Chondrocyte (in vitro differentiated cells): ENCODE results near the gene NAA10. TPM values are rescaled to one million over a fixed set of nuclear protein-coding genes. Genes with fewer than 3 reads are reported as not detected.

Experiments used
- DNase-seq: peaks from one replicate; pipeline ENCODE4 v3.0.0; 2021; ENCODE audit warnings: mixed read lengths, low spot score
- H3K27ac Mint-ChIP-seq: one replicate; pipeline ENCODE4 v1.8.0; 2021; ENCODE audit warnings: mild to moderate bottlenecking, moderate library complexity, mixed read lengths; ENCODE audit not compliant: unreplicated experiment
- H3K27me3 Mint-ChIP-seq: 2 replicates; pipeline ENCODE4 v1.8.0; 2021; ENCODE audit warnings: low read depth, mixed read lengths
- H3K36me3 Mint-ChIP-seq: 2 replicates; pipeline ENCODE4 v1.8.0; 2021; ENCODE audit warnings: low read depth, mixed read lengths
- H3K4me1 Mint-ChIP-seq: 2 replicates; pipeline ENCODE4 v1.8.0; 2021; ENCODE audit warnings: low read depth, mild to moderate bottlenecking, mixed read lengths
- H3K4me3 Mint-ChIP-seq: one replicate; pipeline ENCODE4 v1.8.0; 2021; ENCODE audit warnings: mild to moderate bottlenecking, moderate library complexity, mixed read lengths; ENCODE audit not compliant: unreplicated experiment
- H3K9me3 Mint-ChIP-seq: 2 replicates; pipeline ENCODE4 v1.8.0; 2021; ENCODE audit warnings: low read depth, mixed read lengths
- microRNA-seq: library from miRNA; unstranded; fragments of <30 nt; microRNA quantifications from one replicate; pipeline ENCODE4 v1.2.0, GENCODE V29; 2020; ENCODE audit warnings: borderline number of aligned reads
- total RNA-seq: library from RNA; stranded (reverse); gene quantifications from 3 replicates; pipeline ENCODE4 v1.2.1, GENCODE V29; 2021
- TF ChIP-seq, protein P1 (sequence below): fragments of 200-600 bp; sonication (generic); IDR thresholded peaks from 2 replicates; pipeline ENCODE4 v1.5.0; 2021; ENCODE audit warnings: antibody characterized with exemption, mild to moderate bottlenecking, moderate library complexity

The NAA10 gene
- total RNA-seq, 1 donor from 2014 or later = 89.5 TPM

DNA sequence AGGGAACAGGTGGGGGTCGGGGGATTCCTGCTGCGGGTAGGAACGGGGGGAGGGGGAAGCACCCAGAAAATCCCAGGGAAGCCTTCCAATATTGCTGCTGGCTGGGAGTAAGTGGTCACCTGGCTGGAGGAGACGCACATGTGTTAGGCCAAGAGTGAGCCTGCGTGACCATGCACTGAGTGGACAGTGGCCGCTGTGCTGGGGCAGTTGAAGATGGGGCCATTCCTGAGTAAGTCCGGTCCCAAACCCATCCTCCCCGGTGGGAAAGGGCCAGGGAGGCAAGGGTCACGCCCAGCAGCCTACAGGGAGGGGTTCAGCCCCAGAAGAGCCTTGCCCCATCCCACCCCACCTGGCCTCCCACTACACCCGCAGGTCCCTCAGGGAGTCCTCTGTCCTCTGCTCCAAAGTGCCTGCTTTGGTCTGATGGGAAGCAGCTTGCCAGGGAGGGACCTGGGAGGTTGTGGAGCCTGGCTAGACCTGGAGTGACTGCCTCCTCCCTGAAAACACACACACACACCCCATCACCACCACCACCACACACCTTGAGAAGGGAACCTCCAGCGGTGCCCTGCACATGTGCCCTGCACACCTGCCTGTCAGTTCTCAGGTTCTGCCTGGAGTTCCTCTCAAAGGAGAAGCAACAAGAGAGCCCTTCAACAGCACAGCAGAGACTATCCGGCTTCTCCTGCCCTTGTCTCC is 54.9 kb downstream of the NAA10 start:
- H3K9me3 Mint-ChIP-seq = peaks cover 5% of the 10 kb centered on the region
- no peaks in the 10 kb centered on the region for H3K36me3 Mint-ChIP-seq
- H3K27me3 Mint-ChIP-seq = peaks cover 4% of the 10 kb centered on the region
- H3K4me3 Mint-ChIP-seq = no peak overlapping the region
- no peak overlapping the region for H3K27ac Mint-ChIP-seq
- no peak for DNase-seq
- no peaks in the 10 kb centered on the region for H3K4me1 Mint-ChIP-seq
- TF ChIP-seq, protein P1, sequence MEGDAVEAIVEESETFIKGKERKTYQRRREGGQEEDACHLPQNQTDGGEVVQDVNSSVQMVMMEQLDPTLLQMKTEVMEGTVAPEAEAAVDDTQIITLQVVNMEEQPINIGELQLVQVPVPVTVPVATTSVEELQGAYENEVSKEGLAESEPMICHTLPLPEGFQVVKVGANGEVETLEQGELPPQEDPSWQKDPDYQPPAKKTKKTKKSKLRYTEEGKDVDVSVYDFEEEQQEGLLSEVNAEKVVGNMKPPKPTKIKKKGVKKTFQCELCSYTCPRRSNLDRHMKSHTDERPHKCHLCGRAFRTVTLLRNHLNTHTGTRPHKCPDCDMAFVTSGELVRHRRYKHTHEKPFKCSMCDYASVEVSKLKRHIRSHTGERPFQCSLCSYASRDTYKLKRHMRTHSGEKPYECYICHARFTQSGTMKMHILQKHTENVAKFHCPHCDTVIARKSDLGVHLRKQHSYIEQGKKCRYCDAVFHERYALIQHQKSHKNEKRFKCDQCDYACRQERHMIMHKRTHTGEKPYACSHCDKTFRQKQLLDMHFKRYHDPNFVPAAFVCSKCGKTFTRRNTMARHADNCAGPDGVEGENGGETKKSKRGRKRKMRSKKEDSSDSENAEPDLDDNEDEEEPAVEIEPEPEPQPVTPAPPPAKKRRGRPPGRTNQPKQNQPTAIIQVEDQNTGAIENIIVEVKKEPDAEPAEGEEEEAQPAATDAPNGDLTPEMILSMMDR = no peak

Small RNA genes lying within 50 kb of the gene (microRNA-seq; reads per million reads assigned to microRNA genes)
- gene MIR3202-1 (not detected), gene MIR3202-2 (not detected)

Other genes with a start within 250 kb of the NAA10 start
- gene SLC6A8, start 247.1 kb downstream of the NAA10 start, total RNA-seq = 47.6 to 71.1 TPM (median 70.6 TPM) in 3 replicates
- 144 to 153 TPM (median 147 TPM) in 3 replicates for gene BCAP31, start 210.7 kb downstream of the NAA10 start, total RNA-seq
- 19.0 to 25.4 TPM (median 20.3 TPM) in 3 replicates for gene ABCD1, start 210.2 kb downstream of the NAA10 start, total RNA-seq
- gene PLXNB3, start 170.8 kb downstream of the NAA10 start, total RNA-seq = 8.5 to 36.3 TPM (median 34.8 TPM) in 3 replicates
- gene SRPK3, start 154.0 kb downstream of the NAA10 start, total RNA-seq = 0.18 to 0.50 TPM in 2 of 3 replicates, not detected in the other
- 42.8 to 49.6 TPM (median 46.9 TPM) in 3 replicates for gene IDH3G, start 140.7 kb downstream of the NAA10 start, total RNA-seq
- 245 to 356 TPM (median 257 TPM) in 3 replicates for gene SSR4, start 140.4 kb downstream of the NAA10 start, total RNA-seq
- 24.8 to 27.2 TPM (median 25.4 TPM) in 3 replicates for gene PDZD4, start 104.5 kb downstream of the NAA10 start, total RNA-seq
- 2.2 to 2.9 TPM (median 2.5 TPM) in 3 replicates for gene L1CAM, start 48.9 kb downstream of the NAA10 start, total RNA-seq
- not detected in 3 replicates for gene AVPR2, start 30.4 kb downstream of the NAA10 start, total RNA-seq
- 2.8 to 3.7 TPM (median 3.1 TPM) in 3 replicates for gene ARHGAP4, start 8.8 kb downstream of the NAA10 start, total RNA-seq
- gene RENBP, start 9.6 kb upstream of the NAA10 start, total RNA-seq = 6.5 to 13.4 TPM (median 13.1 TPM) in 3 replicates
- 60.1 to 89.9 TPM (median 67.2 TPM) in 3 replicates for gene HCFC1, start 36.8 kb upstream of the NAA10 start, total RNA-seq
- gene TMEM187, start 37.7 kb upstream of the NAA10 start, total RNA-seq = 12.3 to 20.3 TPM (median 18.3 TPM) in 3 replicates
- 88.0 to 113 TPM (median 104 TPM) in 3 replicates for gene IRAK1, start 84.9 kb upstream of the NAA10 start, total RNA-seq
- 32.3 to 35.5 TPM (median 34.2 TPM) in 3 replicates for gene MECP2, start 162.7 kb upstream of the NAA10 start, total RNA-seq
- gene OPN1LW, start 209.2 kb upstream of the NAA10 start, total RNA-seq = not detected in 3 replicates
- gene OPN1MW, start 247.6 kb upstream of the NAA10 start, total RNA-seq = not detected in 3 replicates